Activated naive CD8-positive, alpha-beta T cell (primary cell): ENCODE data around the gene FAIM2.
A peak's percentile ranks its signal among the peaks of the same experiment; 100 is the strongest.

Experiments used
- H3K27ac Mint-ChIP-seq: one replicate; pipeline ENCODE4 v1.8.0; 2021; ENCODE audit warnings: mixed read lengths
- H3K27me3 Mint-ChIP-seq: one replicate; pipeline ENCODE4 v1.8.0; 2021; ENCODE audit warnings: mixed read lengths
- H3K36me3 Mint-ChIP-seq: one replicate; pipeline ENCODE4 v1.8.0; 2021; ENCODE audit warnings: mixed read lengths
- H3K4me1 Mint-ChIP-seq: one replicate; pipeline ENCODE4 v1.8.0; 2021; ENCODE audit warnings: low read depth, mixed read lengths
- H3K4me3 Mint-ChIP-seq: one replicate; pipeline ENCODE4 v1.8.0; 2021; ENCODE audit warnings: mild to moderate bottlenecking, mixed read lengths
- H3K9me3 Mint-ChIP-seq: one replicate; pipeline ENCODE4 v1.8.0; 2021; ENCODE audit warnings: low read depth, mixed read lengths

Gene FAIM2

GRCh38 chr12:49916129-49916919 lies 12.6 kb upstream of the FAIM2 start:
- no peaks in the 10 kb centered on the region for H3K9me3 Mint-ChIP-seq
- no peaks in the 10 kb centered on the region for H3K4me1 Mint-ChIP-seq
- no peak overlapping the region for H3K27ac Mint-ChIP-seq
- H3K4me3 Mint-ChIP-seq, result no peak overlapping the region
- no peaks in the 10 kb centered on the region for H3K27me3 Mint-ChIP-seq
- H3K36me3 Mint-ChIP-seq, result no peaks in the 10 kb centered on the region

GRCh38 chr12:49912345-49913255 lies 8.9 kb upstream of the FAIM2 start:
- Mint-ChIP-seq H3K9me3 (no peaks in the 10 kb centered on the region), H3K27ac (no peak overlapping the region), H3K4me1 (no peaks in the 10 kb centered on the region), H3K36me3 (no peaks in the 10 kb centered on the region), H3K27me3 (no peaks in the 10 kb centered on the region), H3K4me3 (no peak overlapping the region)

GRCh38 chr12:49911213-49911605 lies 7.5 kb upstream of the FAIM2 start:
- Mint-ChIP-seq H3K27me3 (no peaks in the 10 kb centered on the region), H3K9me3 (no peaks in the 10 kb centered on the region), H3K4me3 (no peak overlapping the region), H3K36me3 (no peaks in the 10 kb centered on the region), H3K27ac (no peak overlapping the region), H3K4me1 (no peaks in the 10 kb centered on the region)

- Mint-ChIP-seq H3K27me3 (no peaks in the 10 kb centered on the region), H3K4me1 (no peaks in the 10 kb centered on the region), H3K9me3 (no peaks in the 10 kb centered on the region), H3K4me3 (no peak overlapping the region), H3K36me3 (no peaks in the 10 kb centered on the region), H3K27ac (no peak overlapping the region)
Observed at GRCh38 chr12:49910331-49911212, 6.9 kb upstream of the FAIM2 start.

GRCh38 chr12:49909826-49910225 lies 6.1 kb upstream of the FAIM2 start:
- H3K27me3 Mint-ChIP-seq, result no peaks in the 10 kb centered on the region
- H3K9me3 Mint-ChIP-seq, result no peaks in the 10 kb centered on the region
- no peak overlapping the region for H3K27ac Mint-ChIP-seq
- H3K36me3 Mint-ChIP-seq, result no peaks in the 10 kb centered on the region
- H3K4me1 Mint-ChIP-seq, result no peaks in the 10 kb centered on the region
- no peak overlapping the region for H3K4me3 Mint-ChIP-seq

- Mint-ChIP-seq H3K4me3 (no peak overlapping the region), H3K9me3 (no peaks in the 10 kb centered on the region), H3K27me3 (no peaks in the 10 kb centered on the region), H3K4me1 (peaks cover 4% of the 10 kb centered on the region), H3K36me3 (no peaks in the 10 kb centered on the region), H3K27ac (no peak overlapping the region)
Observed at GRCh38 chr12:49909356-49909755, 5.7 kb upstream of the FAIM2 start.

GRCh38 chr12:49907352-49907751 lies 3.7 kb upstream of the FAIM2 start:
- H3K27me3 Mint-ChIP-seq, result no peaks in the 10 kb centered on the region
- no peaks in the 10 kb centered on the region for H3K36me3 Mint-ChIP-seq
- H3K27ac Mint-ChIP-seq, result no peak overlapping the region
- no peak overlapping the region for H3K4me3 Mint-ChIP-seq
- peaks cover 7% of the 10 kb centered on the region for H3K4me1 Mint-ChIP-seq
- H3K9me3 Mint-ChIP-seq, result no peaks in the 10 kb centered on the region

GRCh38 chr12:49905718-49906314 lies 2.1 kb upstream of the FAIM2 start:
- H3K36me3 Mint-ChIP-seq, result no peaks in the 10 kb centered on the region
- H3K9me3 Mint-ChIP-seq, result no peaks in the 10 kb centered on the region
- peak overlapping the region; percentile 11 for H3K4me3 Mint-ChIP-seq
- H3K27me3 Mint-ChIP-seq, result no peaks in the 10 kb centered on the region
- no peak overlapping the region for H3K27ac Mint-ChIP-seq
- peaks cover 7% of the 10 kb centered on the region for H3K4me1 Mint-ChIP-seq

GRCh38 chr12:49904601-49905000 lies 901 bp upstream of the FAIM2 start:
- no peaks in the 10 kb centered on the region for H3K9me3 Mint-ChIP-seq
- H3K4me3 Mint-ChIP-seq, result peak overlapping the region; percentile 80
- no peaks in the 10 kb centered on the region for H3K36me3 Mint-ChIP-seq
- no peak overlapping the region for H3K27ac Mint-ChIP-seq
- no peaks in the 10 kb centered on the region for H3K27me3 Mint-ChIP-seq
- peaks cover 7% of the 10 kb centered on the region for H3K4me1 Mint-ChIP-seq

- Mint-ChIP-seq H3K36me3 (no peaks in the 10 kb centered on the region), H3K4me3 (peak overlapping the region; percentile 72), H3K27ac (no peak overlapping the region), H3K4me1 (peaks cover 7% of the 10 kb centered on the region), H3K9me3 (no peaks in the 10 kb centered on the region), H3K27me3 (no peaks in the 10 kb centered on the region)
Observed at GRCh38 chr12:49903351-49903699, 375 bp downstream of the FAIM2 start.

- Mint-ChIP-seq H3K4me3 (peak overlapping the region; percentile 72), H3K4me1 (peaks cover 7% of the 10 kb centered on the region), H3K36me3 (no peaks in the 10 kb centered on the region), H3K27ac (no peak overlapping the region), H3K9me3 (no peaks in the 10 kb centered on the region), H3K27me3 (no peaks in the 10 kb centered on the region)
Observed at GRCh38 chr12:49902399-49903350, 1.0 kb downstream of the FAIM2 start.

- peaks cover 7% of the 10 kb centered on the region for H3K4me1 Mint-ChIP-seq
- no peaks in the 10 kb centered on the region for H3K27me3 Mint-ChIP-seq
- peak overlapping the region; percentile 4 for H3K4me3 Mint-ChIP-seq
- no peak overlapping the region for H3K27ac Mint-ChIP-seq
- H3K9me3 Mint-ChIP-seq, result no peaks in the 10 kb centered on the region
- H3K36me3 Mint-ChIP-seq, result no peaks in the 10 kb centered on the region
Observed at GRCh38 chr12:49901986-49902385, 1.7 kb downstream of the FAIM2 start.

- peaks cover 7% of the 10 kb centered on the region for H3K4me1 Mint-ChIP-seq
- H3K27me3 Mint-ChIP-seq, result no peaks in the 10 kb centered on the region
- H3K4me3 Mint-ChIP-seq, result no peak overlapping the region
- H3K9me3 Mint-ChIP-seq, result no peaks in the 10 kb centered on the region
- no peaks in the 10 kb centered on the region for H3K36me3 Mint-ChIP-seq
- no peak overlapping the region for H3K27ac Mint-ChIP-seq
Observed at GRCh38 chr12:49901026-49901425, 2.7 kb downstream of the FAIM2 start.
